ENCODE measurements around the gene TNFSF12.

TNFSF12 gene

GRCh38 chr17:7512824-7513540 is 35.9 kb upstream of the TNFSF12 start:
- Mint-ChIP-seq H3K4me3 (no peak overlapping the region), H3K27me3 (ENCODE audit: low read depth) (no peaks in the 10 kb centered on the region), H3K36me3 (ENCODE audit: low read depth) (peaks cover 70% of the 10 kb centered on the region), H3K27ac (no peak overlapping the region), H3K4me1 (peaks cover 4% of the 10 kb centered on the region), H3K9me3 (no peaks in the 10 kb centered on the region)
- TF ChIP-seq CTCF (IDR thresholded peaks at IDR 0.05; ENCODE audit: unreplicated experiment in 3 of 3) = no peak

- Mint-ChIP-seq H3K27me3 (ENCODE audit: low read depth) (no peaks in the 10 kb centered on the region), H3K4me3 (no peak overlapping the region), H3K4me1 (peaks cover 4% of the 10 kb centered on the region), H3K27ac (no peak overlapping the region), H3K9me3 (no peaks in the 10 kb centered on the region), H3K36me3 (ENCODE audit: low read depth) (peaks cover 60% of the 10 kb centered on the region)
- no peak for TF ChIP-seq CTCF (IDR thresholded peaks at IDR 0.05; ENCODE audit: unreplicated experiment in 3 of 3)
Measured at GRCh38 chr17:7513850-7514419, 34.9 kb upstream of the TNFSF12 start.

- no peaks in the 10 kb centered on the region for H3K9me3 Mint-ChIP-seq
Measured at GRCh38 chr17:7515911-7516610, 32.8 kb upstream of the TNFSF12 start.

GRCh38 chr17:7523033-7523432 is 25.8 kb upstream of the TNFSF12 start:
- H3K27me3 Mint-ChIP-seq (ENCODE audit: low read depth) = no peaks in the 10 kb centered on the region
- H3K36me3 Mint-ChIP-seq (ENCODE audit: low read depth) = peaks cover 6% of the 10 kb centered on the region
- no peak for TF ChIP-seq CTCF (IDR thresholded peaks at IDR 0.05; ENCODE audit: unreplicated experiment in 3 of 3)
- H3K27ac Mint-ChIP-seq = no peak overlapping the region
- no peak overlapping the region for H3K4me3 Mint-ChIP-seq
- H3K4me1 Mint-ChIP-seq = no peaks in the 10 kb centered on the region
- peaks cover 11% of the 10 kb centered on the region for H3K9me3 Mint-ChIP-seq

More at GRCh38 chr17:7515911-7516610, 32.8 kb upstream of the TNFSF12 start:
- H3K27ac Mint-ChIP-seq = peak overlapping the region; percentile 13 to 70 (median 38)
- H3K27me3 Mint-ChIP-seq (ENCODE audit: low read depth) = no peaks in the 10 kb centered on the region
- no peak overlapping the region for H3K4me3 Mint-ChIP-seq
- peaks cover 4% of the 10 kb centered on the region for H3K4me1 Mint-ChIP-seq
- TF ChIP-seq CTCF (IDR thresholded peaks at IDR 0.05; ENCODE audit: unreplicated experiment in 3 of 3) = no peak
- H3K36me3 Mint-ChIP-seq (ENCODE audit: low read depth) = peaks cover 40% of the 10 kb centered on the region

- Mint-ChIP-seq H3K9me3 (peaks cover 25% of the 10 kb centered on the region), H3K4me1 (no peaks in the 10 kb centered on the region), H3K36me3 (ENCODE audit: low read depth) (peaks cover 14% of the 10 kb centered on the region), H3K27ac (no peak overlapping the region), H3K4me3 (no peak overlapping the region), H3K27me3 (ENCODE audit: low read depth) (no peaks in the 10 kb centered on the region)
- TF ChIP-seq CTCF (IDR thresholded peaks at IDR 0.05; ENCODE audit: unreplicated experiment in 3 of 3) = no peak
Measured at GRCh38 chr17:7528842-7529241, 20.0 kb upstream of the TNFSF12 start.
